Ovary (tissue), 3 donors: ENCODE data around the gene QSOX1.

Experiments
- CTCF ChIP-seq, 3 donors: fragments of 450-650 bp in 2 of 3; fragments of 200-600 bp in 1 of 3; IDR thresholded peaks; one replicate each; pipeline versions ENCODE4 v1.5.1 to v1.8.0; 2016 to 2022; ENCODE audit warnings: antibody characterized with exemption in 3 of 3, mild to moderate bottlenecking in 1 of 3
- EP300 ChIP-seq: sonication (generic); formaldehyde crosslinking; IDR thresholded peaks from one replicate; pipeline ENCODE4 v1.6.1; 2017; ENCODE audit warnings: antibody characterized with exemption
- POLR2A ChIP-seq: fragments of 450-650 bp; IDR thresholded peaks from one replicate; pipeline ENCODE4 v1.6.1; 2017; ENCODE audit warnings: antibody characterized with exemption, mild to moderate bottlenecking, moderate library complexity
- donor health status: DM: no; HTN: no; CAD: no.

GRCh38 chr1:180119837-180120236 is 34.8 kb upstream of the QSOX1 start:
- TF ChIP-seq POLR2A: no peak
- TF ChIP-seq CTCF (IDR thresholded peaks at IDR 0.05): no peak
- no peak for TF ChIP-seq EP300
